NCI-H2107 treated with DMSO at 0.1 percent for 48 hours (cell line): ENCODE results near the gene MEN1.
"Not testable (repeated sequence)": the region's sequence is repeated elsewhere in the genome, so short reads cannot be mapped to it uniquely, and the experiment has no call there.

ENCODE experiments used
- DNase-seq: peaks from one replicate; lab custom pipeline; 2025; ENCODE audit not compliant: unreplicated experiment; lab: John Stamatoyannopoulos, UW

MEN1 gene

GRCh38 chr11:64834031-64834722 lies 23.8 kb upstream of the MEN1 start:
- no peak for DNase-seq

- no peak for DNase-seq
These were observed 23.2 kb upstream of the MEN1 start for GRCh38 chr11:64833509-64833908.

GRCh38 chr11:64833198-64833502 lies 22.8 kb upstream of the MEN1 start:
- DNase-seq: no peak

GRCh38 chr11:64832467-64833197 lies 22.3 kb upstream of the MEN1 start:
- no peak for DNase-seq

GRCh38 chr11:64831411-64831891 lies 21.1 kb upstream of the MEN1 start:
- DNase-seq: no peak

GRCh38 chr11:64829536-64830251 lies 19.3 kb upstream of the MEN1 start:
- no peak for DNase-seq

- no peak for DNase-seq
These were observed 17.1 kb upstream of the MEN1 start for GRCh38 chr11:64827451-64827839.

- no peak for DNase-seq
These were observed 16.5 kb upstream of the MEN1 start for GRCh38 chr11:64826578-64827450.

GRCh38 chr11:64826062-64826461 lies 15.7 kb upstream of the MEN1 start:
- DNase-seq: no peak

- DNase-seq: no peak
These were observed 13.3 kb upstream of the MEN1 start for GRCh38 chr11:64823568-64824119.

- DNase-seq: no peak
These were observed 7.1 kb upstream of the MEN1 start for GRCh38 chr11:64817476-64817875.

- not testable (repeated sequence) for DNase-seq
These were observed 5.1 kb upstream of the MEN1 start for GRCh38 chr11:64815433-64815832.

GRCh38 chr11:64814712-64815187 lies 4.4 kb upstream of the MEN1 start:
- no peak for DNase-seq

- DNase-seq: no peak
These were observed 3.5 kb upstream of the MEN1 start for GRCh38 chr11:64813826-64814225.

GRCh38 chr11:64810891-64811272 lies 531 bp upstream of the MEN1 start:
- DNase-seq: peak; percentile 54

GRCh38 chr11:64809781-64810241 lies 540 bp downstream of the MEN1 start:
- peak; percentile 5 for DNase-seq

GRCh38 chr11:64805481-64805880 lies 4.9 kb downstream of the MEN1 start:
- DNase-seq: no peak

GRCh38 chr11:64804346-64805210 lies 5.8 kb downstream of the MEN1 start:
- no peak for DNase-seq

GRCh38 chr11:64803846-64804345 lies 6.5 kb downstream of the MEN1 start:
- DNase-seq: no peak
